Measurements from ENCODE around the gene MAPK6.

DNA sequence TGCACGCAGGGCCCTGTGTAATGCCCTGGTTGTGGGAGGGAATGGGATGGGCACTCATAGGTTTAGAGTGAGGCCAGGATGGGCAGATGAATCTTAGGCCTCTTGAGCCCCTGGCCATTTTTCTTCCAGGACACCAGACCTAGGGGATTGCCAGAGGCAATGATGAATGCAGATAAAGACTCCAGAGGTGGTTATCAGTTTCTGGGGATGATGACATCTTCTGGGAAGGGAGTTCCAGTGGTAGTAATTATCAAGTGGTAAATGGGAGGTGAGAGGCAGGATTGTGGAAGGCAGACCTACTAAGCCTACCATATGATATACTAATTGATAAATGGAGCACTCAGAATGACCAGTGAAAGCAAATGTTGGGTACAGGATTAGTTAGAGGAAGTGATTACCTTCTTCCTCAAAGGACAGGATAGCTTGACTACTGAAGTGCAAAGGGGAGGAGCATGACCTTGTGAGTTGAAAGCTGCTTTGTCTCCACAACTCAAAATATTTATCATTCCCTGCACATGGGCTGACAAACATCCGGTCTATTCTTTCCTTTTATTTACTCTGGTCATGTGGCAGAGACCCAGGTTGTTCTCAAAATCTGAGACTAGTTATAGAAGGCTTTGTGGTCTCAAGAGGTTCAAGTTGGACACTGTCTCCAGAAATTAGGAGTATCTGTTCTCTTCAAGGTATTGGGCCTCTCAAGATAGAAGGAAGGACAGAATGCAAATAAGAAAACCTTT is 10.2 kb upstream of the MAPK6 start:
- no peak for TF ChIP-seq POLR2A (IDR thresholded peaks at IDR 0.05; ENCODE audit: low read depth, low read length)
- TF ChIP-seq EZH2 (IDR thresholded peaks at IDR 0.05; ENCODE audit: borderline replicate concordance, control insufficient read depth, low read depth, low read length) = no peak
- TF ChIP-seq, protein P1, sequence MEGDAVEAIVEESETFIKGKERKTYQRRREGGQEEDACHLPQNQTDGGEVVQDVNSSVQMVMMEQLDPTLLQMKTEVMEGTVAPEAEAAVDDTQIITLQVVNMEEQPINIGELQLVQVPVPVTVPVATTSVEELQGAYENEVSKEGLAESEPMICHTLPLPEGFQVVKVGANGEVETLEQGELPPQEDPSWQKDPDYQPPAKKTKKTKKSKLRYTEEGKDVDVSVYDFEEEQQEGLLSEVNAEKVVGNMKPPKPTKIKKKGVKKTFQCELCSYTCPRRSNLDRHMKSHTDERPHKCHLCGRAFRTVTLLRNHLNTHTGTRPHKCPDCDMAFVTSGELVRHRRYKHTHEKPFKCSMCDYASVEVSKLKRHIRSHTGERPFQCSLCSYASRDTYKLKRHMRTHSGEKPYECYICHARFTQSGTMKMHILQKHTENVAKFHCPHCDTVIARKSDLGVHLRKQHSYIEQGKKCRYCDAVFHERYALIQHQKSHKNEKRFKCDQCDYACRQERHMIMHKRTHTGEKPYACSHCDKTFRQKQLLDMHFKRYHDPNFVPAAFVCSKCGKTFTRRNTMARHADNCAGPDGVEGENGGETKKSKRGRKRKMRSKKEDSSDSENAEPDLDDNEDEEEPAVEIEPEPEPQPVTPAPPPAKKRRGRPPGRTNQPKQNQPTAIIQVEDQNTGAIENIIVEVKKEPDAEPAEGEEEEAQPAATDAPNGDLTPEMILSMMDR (IDR thresholded peaks at IDR 0.05 in 2 of 3, conservative IDR thresholded peaks at IDR 0.05 in 1 of 3; ENCODE audit: control insufficient read depth in 2 of 3, extremely low read depth in 1 of 3, insufficient read depth in 1 of 3, low read depth in 3 of 3, low read length in 3 of 3) = no peak
- no peak for TF ChIP-seq ZZZ3 (IDR thresholded peaks at IDR 0.05; ENCODE audit: control insufficient read depth, insufficient read length, low read depth)
- TF ChIP-seq, protein P2, sequence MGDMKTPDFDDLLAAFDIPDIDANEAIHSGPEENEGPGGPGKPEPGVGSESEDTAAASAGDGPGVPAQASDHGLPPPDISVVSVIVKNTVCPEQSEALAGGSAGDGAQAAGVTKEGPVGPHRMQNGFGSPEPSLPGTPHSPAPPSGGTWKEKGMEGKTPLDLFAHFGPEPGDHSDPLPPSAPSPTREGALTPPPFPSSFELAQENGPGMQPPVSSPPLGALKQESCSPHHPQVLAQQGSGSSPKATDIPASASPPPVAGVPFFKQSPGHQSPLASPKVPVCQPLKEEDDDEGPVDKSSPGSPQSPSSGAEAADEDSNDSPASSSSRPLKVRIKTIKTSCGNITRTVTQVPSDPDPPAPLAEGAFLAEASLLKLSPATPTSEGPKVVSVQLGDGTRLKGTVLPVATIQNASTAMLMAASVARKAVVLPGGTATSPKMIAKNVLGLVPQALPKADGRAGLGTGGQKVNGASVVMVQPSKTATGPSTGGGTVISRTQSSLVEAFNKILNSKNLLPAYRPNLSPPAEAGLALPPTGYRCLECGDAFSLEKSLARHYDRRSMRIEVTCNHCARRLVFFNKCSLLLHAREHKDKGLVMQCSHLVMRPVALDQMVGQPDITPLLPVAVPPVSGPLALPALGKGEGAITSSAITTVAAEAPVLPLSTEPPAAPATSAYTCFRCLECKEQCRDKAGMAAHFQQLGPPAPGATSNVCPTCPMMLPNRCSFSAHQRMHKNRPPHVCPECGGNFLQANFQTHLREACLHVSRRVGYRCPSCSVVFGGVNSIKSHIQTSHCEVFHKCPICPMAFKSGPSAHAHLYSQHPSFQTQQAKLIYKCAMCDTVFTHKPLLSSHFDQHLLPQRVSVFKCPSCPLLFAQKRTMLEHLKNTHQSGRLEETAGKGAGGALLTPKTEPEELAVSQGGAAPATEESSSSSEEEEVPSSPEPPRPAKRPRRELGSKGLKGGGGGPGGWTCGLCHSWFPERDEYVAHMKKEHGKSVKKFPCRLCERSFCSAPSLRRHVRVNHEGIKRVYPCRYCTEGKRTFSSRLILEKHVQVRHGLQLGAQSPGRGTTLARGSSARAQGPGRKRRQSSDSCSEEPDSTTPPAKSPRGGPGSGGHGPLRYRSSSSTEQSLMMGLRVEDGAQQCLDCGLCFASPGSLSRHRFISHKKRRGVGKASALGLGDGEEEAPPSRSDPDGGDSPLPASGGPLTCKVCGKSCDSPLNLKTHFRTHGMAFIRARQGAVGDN (IDR thresholded peaks at IDR 0.05) = peak; percentile 77
- TF ChIP-seq, protein P3, sequence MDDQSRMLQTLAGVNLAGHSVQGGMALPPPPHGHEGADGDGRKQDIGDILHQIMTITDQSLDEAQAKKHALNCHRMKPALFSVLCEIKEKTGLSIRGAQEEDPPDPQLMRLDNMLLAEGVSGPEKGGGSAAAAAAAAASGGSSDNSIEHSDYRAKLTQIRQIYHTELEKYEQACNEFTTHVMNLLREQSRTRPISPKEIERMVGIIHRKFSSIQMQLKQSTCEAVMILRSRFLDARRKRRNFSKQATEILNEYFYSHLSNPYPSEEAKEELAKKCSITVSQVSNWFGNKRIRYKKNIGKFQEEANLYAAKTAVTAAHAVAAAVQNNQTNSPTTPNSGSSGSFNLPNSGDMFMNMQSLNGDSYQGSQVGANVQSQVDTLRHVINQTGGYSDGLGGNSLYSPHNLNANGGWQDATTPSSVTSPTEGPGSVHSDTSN (IDR thresholded peaks at IDR 0.05; ENCODE audit: insufficient replicate concordance, low read depth, low read length) = no peak

All from GM12878 (cell line).